Dermis microvascular lymphatic vessel endothelial cell (primary cell): Measurements from ENCODE around the gene PRKAB1. TPM values are rescaled to one million over a fixed set of nuclear protein-coding genes. Genes with fewer than 3 reads are reported as not detected.
"Not testable (repeated sequence)": the region's sequence is repeated elsewhere in the genome, so short reads cannot be mapped to it uniquely, and the experiment has no call there.

Source experiments
- DNase-seq, 2 donors: peaks; one replicate each; pipeline versions ENCODE4 v3.0.0 to v3.0.0-alpha.2; 2010; ENCODE audit warnings: low read depth in 2 of 2
- total RNA-seq: library from RNA; depleted of rRNA; stranded (reverse); fragments of >200 nt; gene quantifications from 2 replicates; pipeline ENCODE4 v1.2.1, GENCODE V29; 2014

The PRKAB1 gene, protein sequence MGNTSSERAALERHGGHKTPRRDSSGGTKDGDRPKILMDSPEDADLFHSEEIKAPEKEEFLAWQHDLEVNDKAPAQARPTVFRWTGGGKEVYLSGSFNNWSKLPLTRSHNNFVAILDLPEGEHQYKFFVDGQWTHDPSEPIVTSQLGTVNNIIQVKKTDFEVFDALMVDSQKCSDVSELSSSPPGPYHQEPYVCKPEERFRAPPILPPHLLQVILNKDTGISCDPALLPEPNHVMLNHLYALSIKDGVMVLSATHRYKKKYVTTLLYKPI
- total RNA-seq: 11.4 and 21.6 TPM in 2 replicates

DNA sequence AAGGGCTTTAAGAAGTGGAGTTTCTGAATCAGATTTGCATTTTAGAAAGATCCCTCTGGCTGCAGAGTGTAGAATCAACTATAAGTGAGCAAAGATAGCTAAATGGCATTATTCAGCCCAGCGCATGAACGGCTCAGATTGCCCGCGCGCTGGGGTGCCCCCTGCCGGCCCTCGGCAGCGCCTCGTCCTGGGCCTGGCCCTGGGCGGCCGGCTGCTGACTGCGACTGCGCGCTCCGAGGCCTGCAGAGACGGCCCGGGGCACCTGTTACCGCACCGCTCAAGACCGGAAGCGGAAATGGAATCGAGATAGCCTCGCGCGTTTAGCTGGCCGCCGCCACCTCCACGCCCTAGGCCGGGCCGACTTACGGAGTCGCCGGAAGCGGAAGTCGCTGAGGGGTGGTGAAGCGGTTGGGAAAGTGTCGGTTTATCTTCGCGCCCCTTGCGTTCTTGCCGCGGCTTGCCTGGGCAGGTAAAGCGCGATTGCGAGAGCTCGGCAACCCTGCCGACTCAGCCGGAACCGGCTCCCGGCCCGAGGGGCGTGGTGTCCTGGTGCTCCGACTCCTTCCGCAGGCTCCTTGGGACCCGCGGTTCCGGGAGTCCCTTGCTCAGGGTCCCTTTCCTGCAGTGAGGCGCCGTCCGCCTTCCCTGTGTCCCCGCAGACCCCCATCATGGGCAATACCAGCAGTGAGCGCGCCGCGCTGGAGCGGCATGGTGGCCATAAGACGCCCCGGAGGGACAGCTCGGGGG lies at the start of gene PRKAB1:
Gene PRKAB1 (plus strand): TSS at position 557 of the 747 bp plus-strand sequence. CDS start 112 bp downstream, at position 669.
- DNase-seq: peak; percentile 86 to 96

GRCh38 chr12:119618328-119618896 lies 49.5 kb upstream of the PRKAB1 start:
- DNase-seq: not testable (repeated sequence)

DNA sequence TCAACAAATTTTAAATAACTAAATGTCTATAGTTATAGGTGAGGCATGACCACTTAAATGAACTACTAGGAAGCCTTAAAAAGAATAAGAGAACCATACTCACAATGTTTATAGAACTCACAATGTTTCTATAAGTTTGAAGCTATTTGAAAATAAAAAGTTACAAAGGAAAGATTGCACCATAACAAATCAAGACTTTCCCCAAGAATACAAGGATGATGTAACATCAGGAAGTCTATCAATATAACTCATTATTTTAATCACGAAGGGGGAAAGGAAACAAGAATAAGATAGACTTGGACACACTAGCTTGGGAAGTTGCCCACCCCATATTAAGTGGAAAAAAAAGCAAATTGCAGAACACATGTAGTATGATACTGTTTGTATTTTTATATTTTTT lies 47.4 kb upstream of the PRKAB1 start:
- no peak for DNase-seq

DNA sequence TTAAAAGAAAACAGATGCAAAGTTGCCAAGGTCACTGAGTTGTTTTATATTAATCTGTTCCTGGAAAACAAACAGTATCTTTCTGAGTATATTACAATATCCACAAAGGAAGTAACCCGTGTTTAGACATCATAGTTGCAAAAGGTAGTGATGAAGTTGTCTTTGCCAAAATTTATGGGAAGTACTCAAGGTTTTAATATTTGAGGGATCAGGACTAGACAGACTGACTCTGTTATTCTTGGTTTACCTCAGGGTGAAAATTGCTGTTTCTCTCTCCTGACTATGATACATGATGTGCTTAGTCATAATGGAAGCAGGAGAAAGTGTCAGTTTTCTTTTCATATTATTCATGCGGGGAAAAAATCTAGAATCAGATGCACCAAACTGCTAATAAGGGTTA lies 46.1 kb upstream of the PRKAB1 start:
- no peak for DNase-seq

DNA sequence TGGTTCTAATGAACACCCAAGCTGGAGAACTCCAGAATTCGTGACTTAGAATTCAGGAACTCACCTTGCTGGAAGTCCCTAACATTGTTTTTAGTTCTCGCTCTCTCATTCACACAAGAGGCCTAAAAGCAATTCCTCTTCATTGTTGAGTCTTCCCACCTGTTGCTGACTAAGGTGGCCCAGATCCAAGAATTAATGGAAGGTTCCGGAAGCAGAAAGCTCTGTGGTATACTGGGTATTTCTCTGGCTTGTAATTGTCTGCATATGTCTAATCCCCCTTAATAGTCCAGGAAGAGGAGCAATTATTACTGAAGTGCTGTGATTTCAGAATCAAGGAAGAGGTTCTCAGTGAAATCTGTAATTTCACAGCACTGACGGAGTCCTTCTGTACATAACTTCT lies 43.0 kb upstream of the PRKAB1 start:
- DNase-seq: peak in 1 of 2 donors; percentile 34

DNA sequence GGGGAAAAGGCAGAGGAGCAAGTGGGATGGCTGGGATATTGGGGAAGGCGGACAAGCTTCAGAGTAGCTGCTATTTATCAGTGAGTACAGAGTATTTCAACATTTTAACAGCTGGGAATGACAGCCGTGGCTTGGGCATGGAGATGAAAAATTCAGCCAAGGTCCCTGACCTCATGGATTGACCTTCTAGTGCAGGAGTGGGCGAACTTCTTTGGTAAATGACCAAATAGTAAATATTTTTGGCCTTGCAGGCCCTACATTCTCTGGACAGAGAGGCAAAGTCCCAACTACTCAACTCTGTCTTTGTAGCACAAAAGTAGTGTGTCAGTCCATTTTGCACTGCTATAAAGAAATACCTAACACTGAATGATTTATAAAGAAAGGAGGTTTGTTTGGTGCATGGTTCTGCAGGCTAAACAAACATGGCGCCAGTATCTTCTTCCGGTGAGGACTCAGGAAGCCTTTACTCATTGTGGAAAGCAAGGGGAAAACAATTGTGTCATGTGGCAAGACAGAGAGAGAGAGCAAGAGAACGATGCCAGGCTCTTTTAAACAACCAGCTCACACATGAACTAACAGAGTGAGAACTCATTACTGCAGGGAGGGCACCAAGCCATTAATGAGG lies 40.8 kb upstream of the PRKAB1 start:
- no peak for DNase-seq

GRCh38 chr12:119627686-119628085 lies 40.2 kb upstream of the PRKAB1 start:
- no peak for DNase-seq

- no peak for DNase-seq
Observed at GRCh38 chr12:119630223-119630780, 37.6 kb upstream of the PRKAB1 start.

DNA sequence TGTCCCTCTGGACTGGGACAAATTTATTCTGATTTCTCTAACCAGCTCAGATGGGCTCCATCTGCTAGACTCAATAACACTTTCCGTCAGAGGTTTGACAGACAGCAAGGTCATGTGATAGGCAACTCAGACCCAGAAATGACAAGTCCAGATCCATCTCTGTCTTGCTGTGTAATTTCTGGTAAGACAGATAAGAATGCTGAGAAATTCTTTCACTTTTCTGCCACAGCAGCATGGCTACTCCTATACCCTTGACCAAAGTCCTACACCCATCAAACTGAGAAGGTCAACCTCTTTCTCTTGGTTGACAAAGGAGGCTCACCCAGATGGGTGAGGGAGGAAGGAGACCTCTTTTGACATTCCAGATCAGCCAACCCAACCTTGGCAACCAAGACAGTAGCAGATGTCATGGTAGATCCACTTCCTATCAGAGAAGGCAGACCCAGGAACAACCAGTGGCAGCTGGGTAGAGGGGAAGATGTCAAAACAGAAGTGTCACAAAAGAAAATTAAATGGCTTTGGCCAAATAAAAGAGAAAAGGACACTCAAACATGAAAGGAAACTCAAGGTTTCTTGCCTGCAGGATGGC lies 36.9 kb upstream of the PRKAB1 start:
- no peak for DNase-seq

GRCh38 chr12:119631930-119632678 lies 35.8 kb upstream of the PRKAB1 start:
- DNase-seq: no peak

DNA sequence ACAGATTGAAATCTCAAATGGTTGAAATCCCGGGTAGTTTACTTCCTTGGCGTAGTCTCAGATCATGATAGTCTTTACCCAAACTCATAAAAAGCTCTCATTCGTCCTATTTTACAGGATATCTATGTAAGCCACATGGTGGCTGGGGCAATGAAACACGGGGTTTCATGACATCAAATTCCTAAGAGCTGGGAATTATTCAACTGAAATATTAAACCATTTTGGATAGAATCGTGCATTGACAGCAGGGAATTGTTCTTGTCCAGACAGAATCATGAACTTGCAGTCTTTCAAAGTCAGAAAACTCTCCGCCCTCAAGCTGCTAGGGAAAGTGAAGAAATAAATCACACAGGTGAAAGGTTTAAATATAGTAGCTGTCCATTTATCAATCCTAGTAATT lies 33.2 kb upstream of the PRKAB1 start:
- no peak for DNase-seq

DNA sequence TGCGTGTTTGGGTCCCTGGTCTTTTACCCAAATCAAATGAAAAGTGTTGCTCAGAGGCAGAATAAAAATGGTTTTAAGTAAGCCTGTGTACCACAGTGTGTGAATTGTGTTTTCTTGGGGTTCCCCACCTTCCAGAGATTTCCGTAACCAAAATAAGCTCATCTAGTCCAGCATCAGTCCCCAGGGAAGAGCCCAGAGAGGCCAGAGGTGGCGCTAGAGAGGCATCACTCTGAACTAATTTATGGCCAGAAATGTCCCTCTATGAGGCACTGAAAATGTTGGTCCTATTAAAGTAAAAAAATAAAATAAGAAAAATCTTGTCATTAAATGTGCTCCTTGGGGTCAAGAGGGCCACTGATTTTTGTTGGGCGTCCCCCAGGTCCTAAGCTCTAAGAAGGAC lies 24.9 kb upstream of the PRKAB1 start:
- DNase-seq: no peak

GRCh38 chr12:119644930-119645329 lies 23.0 kb upstream of the PRKAB1 start:
- DNase-seq: no peak

GRCh38 chr12:119645535-119646059 lies 22.3 kb upstream of the PRKAB1 start:
- no peak for DNase-seq

- peak in 1 of 2 donors; percentile 10 for DNase-seq
Observed at GRCh38 chr12:119649202-119649808, 18.6 kb upstream of the PRKAB1 start.

GRCh38 chr12:119652665-119653064 lies 15.3 kb upstream of the PRKAB1 start:
- DNase-seq: no peak

GRCh38 chr12:119657001-119657400 lies 10.9 kb upstream of the PRKAB1 start:
- DNase-seq: not testable (repeated sequence)

DNA sequence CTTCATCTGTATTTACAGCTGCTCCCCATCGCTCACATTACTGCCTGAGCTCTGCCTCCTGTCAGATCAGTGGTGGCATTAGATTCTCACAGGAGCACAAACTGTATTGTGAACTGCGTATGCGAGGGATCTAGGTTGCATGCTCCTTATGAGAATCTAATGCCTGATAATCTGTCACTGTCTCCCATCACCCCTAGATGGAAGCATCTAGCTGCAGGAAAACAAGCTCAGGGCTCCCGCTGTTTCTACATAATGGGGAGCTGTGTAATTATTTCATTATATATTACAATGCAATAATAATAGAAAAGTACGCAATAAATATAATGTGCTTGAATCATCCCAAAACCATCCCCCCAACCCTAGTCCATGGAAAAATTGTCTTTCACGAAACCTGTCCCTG lies 9.8 kb upstream of the PRKAB1 start:
- DNase-seq: peak in 1 of 2 donors; percentile 27

GRCh38 chr12:119659289-119659897 lies 8.5 kb upstream of the PRKAB1 start:
- peak; percentile 18 to 44 for DNase-seq

DNA sequence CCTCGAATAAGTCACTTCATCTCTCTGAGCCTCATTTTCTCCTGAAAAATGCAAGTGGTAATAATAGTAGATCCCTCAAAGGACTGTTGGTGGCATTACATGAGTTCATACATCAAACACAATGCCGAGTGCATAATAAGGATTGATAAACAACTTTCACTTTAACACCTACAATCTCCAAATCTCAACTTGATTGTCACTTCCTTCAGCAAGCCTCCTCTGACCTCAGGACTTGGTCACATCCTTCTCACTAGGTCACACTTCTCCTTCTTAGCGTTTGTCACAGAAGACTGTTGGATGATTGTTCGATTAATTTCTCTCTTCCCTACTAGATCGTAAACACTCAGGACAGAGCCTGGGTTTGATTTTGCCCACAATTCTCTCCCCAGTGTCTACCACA lies 7.9 kb upstream of the PRKAB1 start:
- DNase-seq: no peak
